K562 (cell line): ENCODE data around the gene CEP128. TPM values are rescaled to one million over a fixed set of nuclear protein-coding genes. Genes with fewer than 3 reads are reported as not detected.

ENCODE experiments used
- ATAC-seq: fragments of 200-7000 bp; cut with Tn5 transposase; 3 replicates; pipeline ENCODE4 v1.9.1; 2020; ENCODE audit warnings: moderate library complexity
- BruUV-seq: library from RNA; stranded (reverse); fragments of 400-500 nt; replicated peaks from 2 replicates; lab custom pipeline; 2021; lab: Mats Ljungman, UMichigan
- CTCF ChIA-PET: fragments of 300-600 bp; formaldehyde crosslinking; extraction: SDS; loops from one replicate; lab custom pipeline; 2021; ENCODE audit warnings: low intra/inter-chr PET ratio; lab: Yijun Ruan, JAX
- POLR2A ChIA-PET: fragments of 300-600, 350-650 bp; sonication (Branson Sonifier 250); formaldehyde crosslinking; extraction: SDS; loops from one replicate; lab custom pipeline; 2021; ENCODE audit warnings: antibody characterized with exemption, inconsistent platforms; lab: Yijun Ruan, JAX
- DNase-seq, 4 experiments: peaks; one replicate each; pipeline versions ENCODE4 v3.0.0 to v3.0.0-alpha.2; 2011 to 2018; ENCODE audit warnings: low spot score in 3 of 4, mixed read lengths in 3 of 4; ENCODE audit errors: extremely low read depth in 1 of 4
- FAIRE-seq: peaks from 2 replicates; lab custom pipeline; 2011; peaks lifted over from hg19 to GRCh38; lab: Jason Lieb, UNC
- H2AFZ ChIP-seq: 2 replicates; pipeline ENCODE4 v1.6.0; 2011; ENCODE audit warnings: low read depth, low read length, control low read depth, inconsistent platforms
- H3K27ac ChIP-seq: fragments of 200-600 bp; 3 replicates; pipeline ENCODE4 v1.8.0; 2011; ENCODE audit warnings: low read depth, mild to moderate bottlenecking, control low read depth, inconsistent platforms, low read length, moderate library complexity, mixed read lengths; ENCODE audit errors: extremely low read depth
- H3K27me3 ChIP-seq, 2 experiments: fragments of 300-600 bp in 1 of 2; 2 replicates in 1 of 2; 3 replicates in 1 of 2; pipeline versions ENCODE4 v1.6.0 to v1.8.0; 2011; ENCODE audit warnings: inconsistent platforms in 2 of 2, low read length in 2 of 2, mild to moderate bottlenecking in 1 of 2, mixed read lengths in 1 of 2, moderate library complexity in 1 of 2; ENCODE audit not compliant: control insufficient read depth in 2 of 2, insufficient read depth in 2 of 2
- H3K36me3 ChIP-seq: fragments of 300-600 bp; 3 replicates; pipeline ENCODE4 v1.8.0; 2011; ENCODE audit warnings: mild to moderate bottlenecking, low read length, inconsistent platforms; ENCODE audit not compliant: control insufficient read depth, insufficient read depth
- H3K4me1 ChIP-seq, 2 experiments: fragments of 200-600 bp in 1 of 2; replicated peaks in 1 of 2; 2 replicates in 1 of 2; 3 replicates in 1 of 2; pipeline versions ENCODE4 v1.5.1 to v1.8.0; 2011; ENCODE audit warnings: inconsistent platforms in 2 of 2, low read length in 2 of 2, mild to moderate bottlenecking in 1 of 2, mixed read lengths in 1 of 2, moderate library complexity in 1 of 2; ENCODE audit not compliant: control insufficient read depth in 2 of 2, insufficient read depth in 2 of 2
- H3K4me2 ChIP-seq: 2 replicates; pipeline ENCODE4 v1.6.1; 2011; ENCODE audit warnings: low read length, control low read depth, inconsistent platforms, mixed read lengths; ENCODE audit not compliant: insufficient read depth
- H3K4me3 ChIP-seq: fragments of 200-600 bp; sonication (generic), shearing (Covaris generic); 2 replicates; pipeline ENCODE4 v1.5.1; 2016; ENCODE audit warnings: control low read depth, inconsistent platforms
- H3K79me2 ChIP-seq: fragments of 200-600 bp; 3 replicates; pipeline ENCODE4 v1.8.0; 2011; ENCODE audit warnings: low read length, inconsistent platforms; ENCODE audit not compliant: control insufficient read depth, insufficient read depth
- H3K9ac ChIP-seq, 2 experiments: 2 replicates each; pipeline versions ENCODE4 v1.6.0 to v1.6.1; 2011; ENCODE audit warnings: low read depth in 2 of 2, low read length in 2 of 2, control low read depth in 1 of 2, inconsistent platforms in 1 of 2, mild to moderate bottlenecking in 1 of 2, mixed read lengths in 1 of 2; ENCODE audit not compliant: insufficient read depth in 1 of 2
- H3K9me1 ChIP-seq: one replicate; pipeline ENCODE4 v1.6.0; 2011; ENCODE audit warnings: inconsistent platforms, mild to moderate bottlenecking, low read length, moderate library complexity; ENCODE audit not compliant: control insufficient read depth, insufficient read depth
- H3K9me3 ChIP-seq: replicated peaks from 2 replicates; pipeline ENCODE4 v1.5.1; 2011; ENCODE audit warnings: low read depth, low read length, inconsistent platforms; ENCODE audit not compliant: control insufficient read depth, insufficient read depth
- H4K20me1 ChIP-seq: replicated peaks from 2 replicates; pipeline ENCODE4 v1.6.1; 2011; ENCODE audit warnings: low read length, inconsistent platforms, mixed read lengths; ENCODE audit not compliant: control insufficient read depth, insufficient read depth
- RAD21 ChIP-seq, 2 experiments: fragments of 250-450 bp in 1 of 2; fragments of 450-650 bp in 1 of 2; sonication (Bioruptor Pico) in 1 of 2; formaldehyde crosslinking in 1 of 2; IDR thresholded peaks in 1 of 2; conservative IDR thresholded peaks in 1 of 2; 2 replicates each; pipeline versions ENCODE4 v1.4.0 to v1.8.0; 2020 to 2022; ENCODE audit warnings: mild to moderate bottlenecking in 2 of 2, moderate library complexity in 1 of 2
- WGBS: fragments of 100-300 bp; shearing (Covaris generic); methylation state at CpG from one replicate; pipeline ENCODE4 v1.1.6; 2016; ENCODE audit warnings: low coverage, mixed read lengths; ENCODE audit not compliant: insufficient coverage; ENCODE audit errors: missing lambda C conversion rate; 5-methylcytosine and 5-hydroxymethylcytosine counted together
- in situ Hi-C: fragments of 300-500 bp; cut with MboI; formaldehyde crosslinking; loops from 4 replicates; pipeline ENCODE4 v1.15.0; 2018; ENCODE audit warnings: inconsistent platforms, mixed read lengths
- intact Hi-C: fragments of 100-400 bp; cut with micrococcal nuclease; formaldehyde crosslinking; loops from 2 replicates; pipeline ENCODE4 v1.14.2; 2022
- polyA plus RNA-seq, 8 experiments: library from polyadenylated mRNA; depleted of rRNA in 4 of 8; stranded (reverse) in 5 of 8; unstranded in 3 of 8; fragments of >200 nt; fragmentation: Nextera tagmentation in 2 of 8; fragmentation: Illumina TruSeq in 1 of 8; extraction: Ambion mirVana in 2 of 8; extraction: Trizol in 1 of 8; gene quantifications; 2 replicates each; pipeline versions ENCODE4 v1.2.1 to v1.2.3, GENCODE V29; 2011 to 2014; ENCODE audit warnings: inconsistent platforms in 1 of 8, missing spikeins in 1 of 8
- total RNA-seq, 7 experiments: library from RNA; depleted of rRNA in 6 of 7; stranded (reverse); fragments of >200 nt in 6 of 7; fragmentation: Illumina TruSeq in 2 of 7; extraction: Trizol in 2 of 7; gene quantifications; 2 replicates each; pipeline versions ENCODE4 v1.2.1 to v1.2.3, GENCODE V29; 2011 to 2021; ENCODE audit warnings: low replicate concordance in 1 of 7
- TF ChIP-seq, protein P1 (sequence below), 3 experiments: IDR thresholded peaks in 2 of 3; conservative IDR thresholded peaks in 1 of 3; 2 replicates each; pipeline ENCODE4 v1.5.1; 2011 to 2012; ENCODE audit warnings: low read length in 3 of 3, mild to moderate bottlenecking in 3 of 3, control low read depth in 2 of 3, improper control_type of control experiment in 1 of 3, inconsistent platforms in 1 of 3, low read depth in 1 of 3, mixed read lengths in 1 of 3, moderate library complexity in 1 of 3; ENCODE audit not compliant: insufficient read depth in 2 of 3
- TF ChIP-seq, protein P2 (sequence below), 2 experiments: fragments of 450-650 bp; formaldehyde crosslinking in 1 of 2; IDR thresholded peaks; 2 replicates each; pipeline versions ENCODE4 v1.4.0 to v1.6.1; 2014 to 2020; ENCODE audit warnings: mild to moderate bottlenecking in 2 of 2, borderline replicate concordance in 1 of 2, low read depth in 1 of 2
- TF ChIP-seq, protein P3 (sequence below), 2 experiments: IDR thresholded peaks; 2 replicates each; pipeline ENCODE4 v1.6.1; 2012; ENCODE audit warnings: improper control_type of control experiment in 2 of 2, low read depth in 2 of 2, low read length in 2 of 2, borderline replicate concordance in 1 of 2

Gene CEP128
- total and polyA plus RNA-seq, 9 of the 15 experiments (the other 6 are each of a cell fraction or from before 2014, with no cell fraction given): 2.3 to 9.2 (median 4.6) TPM

DNA sequence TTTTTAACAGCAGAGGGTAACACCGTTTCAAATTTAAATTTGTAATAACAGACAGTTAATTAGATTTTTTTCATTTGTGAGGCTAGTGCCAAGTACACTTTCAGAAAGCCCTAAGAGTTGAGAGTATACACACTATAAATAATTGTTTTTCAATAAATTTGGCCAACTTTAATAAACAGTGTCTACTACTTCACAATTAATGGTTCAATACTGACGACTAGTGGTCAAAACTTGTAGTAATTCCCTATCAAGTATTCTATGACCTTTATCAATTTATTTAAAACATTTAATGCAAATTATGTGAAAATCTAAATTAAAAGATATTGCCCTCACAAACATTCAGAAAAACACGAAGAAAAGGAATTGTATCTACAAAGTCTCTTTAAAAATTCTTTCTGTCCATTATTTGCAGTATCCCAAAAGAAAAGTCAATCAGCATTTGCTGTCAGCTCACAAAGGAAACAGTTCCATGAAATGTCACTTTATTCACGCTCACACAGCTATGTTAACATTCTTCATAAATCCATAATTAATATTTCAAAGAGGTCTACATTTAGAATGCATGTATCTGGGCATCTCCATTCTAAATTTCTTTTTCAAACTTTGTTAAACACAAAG lies 91.2 kb downstream of the CEP128 start:
- H3K27me3 ChIP-seq: no peaks in the 10 kb centered on the region
- FAIRE-seq: no peak
- no peaks in the 10 kb centered on the region for H4K20me1 ChIP-seq
- no peak overlapping the region for H3K4me2 ChIP-seq
- intact Hi-C loops: loop anchor here (5.0 to 10.0 kb wide), 2 partner anchors 134 to 1838 kb away; no protein-coding TSS in a partner anchor
- H3K4me3 ChIP-seq: no peak overlapping the region
- in situ Hi-C loops: no loop called here
- H3K9ac ChIP-seq: no peak overlapping the region
- ChIA-PET CTCF (interaction anchor here (1.2 kb wide), 1 partner anchor 1881 kb away, joined by 3 read pairs; no protein-coding TSS in a partner anchor), POLR2A (no interaction called here)
- H3K9me3 ChIP-seq: no peaks in the 10 kb centered on the region
- H2AFZ ChIP-seq: no peak overlapping the region
- ATAC-seq: peak; percentile 67
- no peak overlapping the region for H3K27ac ChIP-seq
- H3K36me3 ChIP-seq: no peaks in the 10 kb centered on the region
- no peaks in the 10 kb centered on the region for H3K79me2 ChIP-seq
- DNase-seq: peak; percentile 5 to 35 (median 7)
- 14% methylated on average over 4 of the region's 4 CpGs for WGBS
- H3K9me1 ChIP-seq: no peaks in the 10 kb centered on the region
- BruUV-seq: no TSS peak
- H3K4me1 ChIP-seq: no peaks in the 10 kb centered on the region
- TF ChIP-seq, protein P1, sequence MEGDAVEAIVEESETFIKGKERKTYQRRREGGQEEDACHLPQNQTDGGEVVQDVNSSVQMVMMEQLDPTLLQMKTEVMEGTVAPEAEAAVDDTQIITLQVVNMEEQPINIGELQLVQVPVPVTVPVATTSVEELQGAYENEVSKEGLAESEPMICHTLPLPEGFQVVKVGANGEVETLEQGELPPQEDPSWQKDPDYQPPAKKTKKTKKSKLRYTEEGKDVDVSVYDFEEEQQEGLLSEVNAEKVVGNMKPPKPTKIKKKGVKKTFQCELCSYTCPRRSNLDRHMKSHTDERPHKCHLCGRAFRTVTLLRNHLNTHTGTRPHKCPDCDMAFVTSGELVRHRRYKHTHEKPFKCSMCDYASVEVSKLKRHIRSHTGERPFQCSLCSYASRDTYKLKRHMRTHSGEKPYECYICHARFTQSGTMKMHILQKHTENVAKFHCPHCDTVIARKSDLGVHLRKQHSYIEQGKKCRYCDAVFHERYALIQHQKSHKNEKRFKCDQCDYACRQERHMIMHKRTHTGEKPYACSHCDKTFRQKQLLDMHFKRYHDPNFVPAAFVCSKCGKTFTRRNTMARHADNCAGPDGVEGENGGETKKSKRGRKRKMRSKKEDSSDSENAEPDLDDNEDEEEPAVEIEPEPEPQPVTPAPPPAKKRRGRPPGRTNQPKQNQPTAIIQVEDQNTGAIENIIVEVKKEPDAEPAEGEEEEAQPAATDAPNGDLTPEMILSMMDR (IDR thresholded peaks at IDR 0.05 in 2 of 3, conservative IDR thresholded peaks at IDR 0.05 in 1 of 3; ENCODE audit: insufficient read depth in 2 of 3, low read depth in 1 of 3, low read length in 3 of 3): peak in 2 of 3 experiments; percentile 29 to 56; a peak in 4 of 6 replicates
- peak; percentile 60 to 68 for TF ChIP-seq RAD21 (CRISPR knock-in tag; conservative IDR thresholded peaks at IDR 0.05 in 1 of 2, IDR thresholded peaks at IDR 0.05 in 1 of 2)
- TF ChIP-seq, protein P2, sequence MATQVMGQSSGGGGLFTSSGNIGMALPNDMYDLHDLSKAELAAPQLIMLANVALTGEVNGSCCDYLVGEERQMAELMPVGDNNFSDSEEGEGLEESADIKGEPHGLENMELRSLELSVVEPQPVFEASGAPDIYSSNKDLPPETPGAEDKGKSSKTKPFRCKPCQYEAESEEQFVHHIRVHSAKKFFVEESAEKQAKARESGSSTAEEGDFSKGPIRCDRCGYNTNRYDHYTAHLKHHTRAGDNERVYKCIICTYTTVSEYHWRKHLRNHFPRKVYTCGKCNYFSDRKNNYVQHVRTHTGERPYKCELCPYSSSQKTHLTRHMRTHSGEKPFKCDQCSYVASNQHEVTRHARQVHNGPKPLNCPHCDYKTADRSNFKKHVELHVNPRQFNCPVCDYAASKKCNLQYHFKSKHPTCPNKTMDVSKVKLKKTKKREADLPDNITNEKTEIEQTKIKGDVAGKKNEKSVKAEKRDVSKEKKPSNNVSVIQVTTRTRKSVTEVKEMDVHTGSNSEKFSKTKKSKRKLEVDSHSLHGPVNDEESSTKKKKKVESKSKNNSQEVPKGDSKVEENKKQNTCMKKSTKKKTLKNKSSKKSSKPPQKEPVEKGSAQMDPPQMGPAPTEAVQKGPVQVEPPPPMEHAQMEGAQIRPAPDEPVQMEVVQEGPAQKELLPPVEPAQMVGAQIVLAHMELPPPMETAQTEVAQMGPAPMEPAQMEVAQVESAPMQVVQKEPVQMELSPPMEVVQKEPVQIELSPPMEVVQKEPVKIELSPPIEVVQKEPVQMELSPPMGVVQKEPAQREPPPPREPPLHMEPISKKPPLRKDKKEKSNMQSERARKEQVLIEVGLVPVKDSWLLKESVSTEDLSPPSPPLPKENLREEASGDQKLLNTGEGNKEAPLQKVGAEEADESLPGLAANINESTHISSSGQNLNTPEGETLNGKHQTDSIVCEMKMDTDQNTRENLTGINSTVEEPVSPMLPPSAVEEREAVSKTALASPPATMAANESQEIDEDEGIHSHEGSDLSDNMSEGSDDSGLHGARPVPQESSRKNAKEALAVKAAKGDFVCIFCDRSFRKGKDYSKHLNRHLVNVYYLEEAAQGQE (IDR thresholded peaks at IDR 0.05; ENCODE audit: borderline replicate concordance): peak; percentile 21; the same call in 1 of the 2 replicates
- TF ChIP-seq, protein P2 (CRISPR knock-in tag; IDR thresholded peaks at IDR 0.05; ENCODE audit: low read depth): no peak
- TF ChIP-seq, protein P3, sequence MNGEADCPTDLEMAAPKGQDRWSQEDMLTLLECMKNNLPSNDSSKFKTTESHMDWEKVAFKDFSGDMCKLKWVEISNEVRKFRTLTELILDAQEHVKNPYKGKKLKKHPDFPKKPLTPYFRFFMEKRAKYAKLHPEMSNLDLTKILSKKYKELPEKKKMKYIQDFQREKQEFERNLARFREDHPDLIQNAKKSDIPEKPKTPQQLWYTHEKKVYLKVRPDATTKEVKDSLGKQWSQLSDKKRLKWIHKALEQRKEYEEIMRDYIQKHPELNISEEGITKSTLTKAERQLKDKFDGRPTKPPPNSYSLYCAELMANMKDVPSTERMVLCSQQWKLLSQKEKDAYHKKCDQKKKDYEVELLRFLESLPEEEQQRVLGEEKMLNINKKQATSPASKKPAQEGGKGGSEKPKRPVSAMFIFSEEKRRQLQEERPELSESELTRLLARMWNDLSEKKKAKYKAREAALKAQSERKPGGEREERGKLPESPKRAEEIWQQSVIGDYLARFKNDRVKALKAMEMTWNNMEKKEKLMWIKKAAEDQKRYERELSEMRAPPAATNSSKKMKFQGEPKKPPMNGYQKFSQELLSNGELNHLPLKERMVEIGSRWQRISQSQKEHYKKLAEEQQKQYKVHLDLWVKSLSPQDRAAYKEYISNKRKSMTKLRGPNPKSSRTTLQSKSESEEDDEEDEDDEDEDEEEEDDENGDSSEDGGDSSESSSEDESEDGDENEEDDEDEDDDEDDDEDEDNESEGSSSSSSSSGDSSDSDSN (IDR thresholded peaks at IDR 0.05; ENCODE audit: borderline replicate concordance in 1 of 2, low read depth in 2 of 2, low read length in 2 of 2): no peak
